Gastrocnemius medialis (tissue), 4 donors: Measurements from ENCODE around the gene WDCP. TPM values are rescaled to one million over a fixed set of nuclear protein-coding genes. Genes with fewer than 3 reads are reported as not detected.

Source experiments
- ATAC-seq, 2 donors: fragments of 150-250 bp; one replicate each; pipeline ENCODE4 v1.9.1; 2016
- DNase-seq, 2 donors: peaks; one replicate each; pipeline ENCODE4 v3.0.0-alpha.2; 2019
- H3K27ac ChIP-seq, 4 donors: fragments of 200-600 bp; sonication (generic); 1 replicate in 1 of 4; 2 replicates in 3 of 4; pipeline ENCODE4 v1.5.1; 2016 to 2018; ENCODE audit warnings: mild to moderate bottlenecking in 2 of 4, moderate library complexity in 1 of 4
- H3K27me3 ChIP-seq, 3 donors: fragments of 200-600 bp; sonication (generic) in 2 of 3; 1 replicate in 1 of 3; 2 replicates in 2 of 3; pipeline versions ENCODE4 v1.5.1 to v1.6.0; 2016 to 2019; ENCODE audit warnings: mild to moderate bottlenecking in 1 of 3, moderate library complexity in 1 of 3
- H3K36me3 ChIP-seq, 2 donors: fragments of 200-600 bp; sonication (generic) in 1 of 2; one replicate each; pipeline ENCODE4 v1.5.1; 2017 to 2018
- H3K4me1 ChIP-seq, 2 donors: fragments of 200-600 bp; sonication (generic) in 1 of 2; one replicate each; pipeline ENCODE4 v1.5.1; 2016 to 2017; ENCODE audit warnings: mild to moderate bottlenecking in 2 of 2
- H3K4me3 ChIP-seq, 4 donors: fragments of 200-600 bp; sonication (generic) in 3 of 4; 1 replicate in 1 of 4; 2 replicates in 3 of 4; pipeline ENCODE4 v1.5.1; 2016 to 2019; ENCODE audit warnings: mild to moderate bottlenecking in 2 of 4
- H3K9me3 ChIP-seq, 3 donors: fragments of 200-600 bp; sonication (generic) in 2 of 3; 1 replicate in 1 of 3; 2 replicates in 2 of 3; pipeline ENCODE4 v1.5.1; 2016 to 2019
- POLR2A ChIP-seq, 2 donors: fragments of 450-650 bp; IDR thresholded peaks; one replicate each; pipeline ENCODE4 v1.6.1; 2017; ENCODE audit warnings: antibody characterized with exemption in 2 of 2, mild to moderate bottlenecking in 2 of 2, moderate library complexity in 2 of 2
- in situ Hi-C, 4 donors: fragments of 200-750 bp; cut with MboI; loops; one replicate each; pipeline versions ENCODE4 v1.15.0 to v1.8.0; 2017; ENCODE audit warnings: low sequenced_read_pairs in 4 of 4
- intact Hi-C: fragments of 100-400 bp; cut with DNase I; formaldehyde crosslinking; loops from one replicate; pipeline ENCODE4 v1.15.1; 2023; ENCODE audit warnings: low total_unique reads
- total RNA-seq, 4 donors: library from RNA; depleted of rRNA; stranded (reverse); fragments of >200 nt; gene quantifications; one replicate each; pipeline versions ENCODE4 v1.1.0 to v1.2.3, GENCODE V29; 2016
- TF ChIP-seq, protein P1 (sequence below), 5 experiments: fragments of 450-650 bp in 3 of 5; fragments of 200-600 bp in 2 of 5; sonication (generic) in 2 of 5; IDR thresholded peaks in 4 of 5; conservative IDR thresholded peaks in 1 of 5; 1 replicate in 4 of 5; 2 replicates in 1 of 5; pipeline ENCODE4 v1.5.1; 2016 to 2019; ENCODE audit warnings: antibody characterized with exemption in 5 of 5, mild to moderate bottlenecking in 3 of 5, moderate library complexity in 3 of 5

Gene WDCP
- total RNA-seq, 4 donors from 2014 or later, result 4.8 to 8.4 (median 8.3) TPM

DNA sequence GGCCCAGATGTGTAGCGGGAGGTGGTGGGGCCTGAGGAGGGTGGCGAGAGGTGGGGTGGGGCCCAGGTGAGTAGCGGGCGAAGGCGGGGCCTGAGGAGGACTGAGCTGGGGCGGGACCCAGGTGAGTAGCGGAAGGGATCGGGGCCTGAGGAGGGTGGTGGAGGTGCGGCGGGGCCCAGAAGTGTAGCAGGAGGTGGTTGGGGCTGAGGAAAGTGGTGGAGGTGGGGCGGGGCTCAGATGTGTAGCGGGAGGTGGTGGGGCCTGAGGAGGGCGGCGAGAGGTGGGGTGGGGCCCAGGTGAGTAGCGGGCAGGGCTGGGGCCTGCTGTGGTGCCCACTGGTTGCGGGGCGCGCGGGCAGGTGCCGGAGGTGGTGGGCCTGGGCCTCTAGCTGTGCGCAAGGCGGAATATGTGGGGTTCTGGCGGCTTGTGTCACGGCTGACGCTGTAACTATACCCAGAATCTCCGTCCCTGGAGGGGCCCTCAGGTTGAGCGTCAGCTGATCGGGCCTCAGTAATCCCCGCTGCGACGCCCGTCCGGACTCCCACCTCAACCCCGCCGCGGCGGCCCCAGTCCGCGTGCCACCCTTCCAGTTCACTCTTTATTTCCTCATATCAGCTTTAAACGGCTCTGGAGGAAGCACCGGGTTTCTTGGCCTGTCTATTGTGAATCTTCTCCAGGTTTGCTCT lies 29.8 kb upstream of the WDCP start:
- in situ Hi-C loops, result loop anchor here in 2 of 4 donors (5.0 to 25.0 kb wide), 3 partner anchors 142 to 240 kb away; partner anchors contain the start of gene ATAD2B (in 1 of the 2)
- no peak for TF ChIP-seq POLR2A (IDR thresholded peaks at IDR 0.05)
- TF ChIP-seq, protein P1, sequence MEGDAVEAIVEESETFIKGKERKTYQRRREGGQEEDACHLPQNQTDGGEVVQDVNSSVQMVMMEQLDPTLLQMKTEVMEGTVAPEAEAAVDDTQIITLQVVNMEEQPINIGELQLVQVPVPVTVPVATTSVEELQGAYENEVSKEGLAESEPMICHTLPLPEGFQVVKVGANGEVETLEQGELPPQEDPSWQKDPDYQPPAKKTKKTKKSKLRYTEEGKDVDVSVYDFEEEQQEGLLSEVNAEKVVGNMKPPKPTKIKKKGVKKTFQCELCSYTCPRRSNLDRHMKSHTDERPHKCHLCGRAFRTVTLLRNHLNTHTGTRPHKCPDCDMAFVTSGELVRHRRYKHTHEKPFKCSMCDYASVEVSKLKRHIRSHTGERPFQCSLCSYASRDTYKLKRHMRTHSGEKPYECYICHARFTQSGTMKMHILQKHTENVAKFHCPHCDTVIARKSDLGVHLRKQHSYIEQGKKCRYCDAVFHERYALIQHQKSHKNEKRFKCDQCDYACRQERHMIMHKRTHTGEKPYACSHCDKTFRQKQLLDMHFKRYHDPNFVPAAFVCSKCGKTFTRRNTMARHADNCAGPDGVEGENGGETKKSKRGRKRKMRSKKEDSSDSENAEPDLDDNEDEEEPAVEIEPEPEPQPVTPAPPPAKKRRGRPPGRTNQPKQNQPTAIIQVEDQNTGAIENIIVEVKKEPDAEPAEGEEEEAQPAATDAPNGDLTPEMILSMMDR (IDR thresholded peaks at IDR 0.05 in 4 of 5, conservative IDR thresholded peaks at IDR 0.05 in 1 of 5), result no peak
- intact Hi-C loops, result loop anchor here (1.0 to 2.0 kb wide), 4 partner anchors 30 to 150 kb away; partner anchors contain the start of genes ATAD2B, FAM228B, PFN4 and UBXN2A
- Histone ChIP-seq H3K4me1 (peaks cover 21 to 22% of the 10 kb centered on the region in 2 donors), H3K27me3 (no peaks in the 10 kb centered on the region), H3K27ac (peak overlapping the region; percentile 84 to 90 (median 87)), H3K36me3 (peaks cover 0 to 15% of the 10 kb centered on the region in 2 donors), H3K9me3 (no peaks in the 10 kb centered on the region), H3K4me3 (peak overlapping the region; percentile 80 to 92 (median 84))
- DNase-seq, result no peak
- peak; percentile 1 to 8 for ATAC-seq

DNA sequence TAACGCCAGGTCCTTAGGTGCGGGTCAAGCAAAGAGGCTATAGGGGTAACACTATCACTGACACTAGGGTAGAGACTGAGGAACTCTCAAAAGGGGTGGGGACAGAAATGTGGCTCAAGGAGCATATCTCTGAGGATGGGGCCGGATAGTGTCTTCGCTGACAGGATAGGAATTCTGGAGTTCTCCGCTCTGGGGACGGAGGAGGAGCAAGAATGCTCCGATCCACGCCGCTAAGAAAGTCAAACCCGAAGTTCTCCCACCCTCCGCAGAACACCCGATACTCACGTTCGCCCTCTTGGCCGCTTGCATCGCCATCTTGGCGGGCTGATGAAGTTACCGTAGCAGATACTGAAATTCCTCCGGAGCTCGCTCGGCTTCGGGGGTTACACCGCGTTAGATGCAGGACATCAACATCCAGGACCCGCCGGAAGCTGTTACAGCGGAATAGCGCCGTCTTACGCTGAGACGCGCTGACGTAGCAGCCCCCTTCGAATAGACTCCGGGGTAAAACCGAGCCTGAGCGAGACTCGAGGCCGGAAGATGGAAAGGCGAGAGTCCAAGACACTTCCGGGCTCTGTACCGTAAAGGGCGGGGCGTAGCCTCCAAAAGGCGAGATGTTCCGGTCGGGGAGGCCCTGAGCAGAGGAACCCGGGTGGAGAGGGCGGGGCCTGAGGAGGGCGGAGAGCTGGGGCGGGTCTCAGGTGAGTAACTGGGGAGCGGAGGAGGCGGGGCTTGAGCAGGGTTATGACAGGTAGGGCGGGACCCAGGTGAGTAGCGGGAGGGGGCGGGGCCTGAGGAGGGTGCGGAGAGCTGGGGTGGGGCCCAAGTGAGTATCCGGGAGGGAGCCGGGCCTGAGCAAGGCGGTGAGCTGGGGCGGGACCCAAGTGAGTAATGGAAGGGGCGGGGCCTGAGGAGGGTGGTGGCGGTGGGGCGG lies 29.0 kb upstream of the WDCP start, which contains the start of gene SF3B6:
SF3B6 (minus strand) TSS at position 412 of the 934 bp plus-strand sequence; CDS start at position 315, 97 bp downstream.
- Histone ChIP-seq H3K27me3 (no peaks in the 10 kb centered on the region), H3K36me3 (peaks cover 0 to 12% of the 10 kb centered on the region in 2 donors), H3K4me3 (peak within 1 kb of the TSS; percentile 80 to 92 (median 84)), H3K9me3 (no peaks in the 10 kb centered on the region), H3K4me1 (peaks cover 21 to 22% of the 10 kb centered on the region in 2 donors), H3K27ac (peak within 1 kb of the TSS; percentile 84 to 90 (median 87))
- intact Hi-C loops, result loop anchor here (1.0 to 2.0 kb wide), 4 partner anchors 29 to 149 kb away; partner anchors contain the start of genes ATAD2B, FAM228B, PFN4 and UBXN2A
- TF ChIP-seq, protein P1 (IDR thresholded peaks at IDR 0.05 in 4 of 5, conservative IDR thresholded peaks at IDR 0.05 in 1 of 5), result no peak
- peak; percentile 51 to 58 for TF ChIP-seq POLR2A (IDR thresholded peaks at IDR 0.05)
- in situ Hi-C loops, result loop anchor here in 2 of 4 donors (5.0 to 25.0 kb wide), 3 partner anchors 141 to 239 kb away; partner anchors contain the start of gene ATAD2B (in 1 of the 2)
- ATAC-seq, result peak; percentile 96 to 97
- DNase-seq, result peak; percentile 96 to 98

DNA sequence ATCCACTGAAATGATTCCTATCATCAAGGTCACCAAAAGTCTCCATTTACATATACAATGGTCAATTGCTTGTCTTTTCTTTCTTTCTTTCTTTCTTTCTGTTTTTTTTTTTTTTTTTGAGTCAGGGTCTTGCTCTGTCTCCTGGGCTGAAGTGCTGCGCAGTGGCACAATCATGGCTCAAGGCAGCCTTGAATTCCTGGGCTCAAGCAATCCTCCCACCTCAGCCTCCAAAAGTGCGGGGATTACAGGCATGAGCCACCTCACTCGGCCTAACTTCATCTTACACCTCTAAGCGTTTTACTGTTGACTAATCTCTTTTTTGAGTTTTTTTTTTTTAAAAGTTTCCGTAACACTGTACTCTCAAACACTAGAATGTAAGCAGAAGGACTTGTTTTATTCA lies 28.1 kb upstream of the WDCP start:
- Histone ChIP-seq H3K27me3 (no peaks in the 10 kb centered on the region), H3K4me1 (peaks cover 21 to 22% of the 10 kb centered on the region in 2 donors), H3K27ac (peak overlapping the region; percentile 84 to 90 (median 87)), H3K9me3 (no peaks in the 10 kb centered on the region), H3K36me3 (peaks cover 0 to 12% of the 10 kb centered on the region in 2 donors), H3K4me3 (peak overlapping the region; percentile 80 to 92 (median 84))
- TF ChIP-seq, protein P1 (IDR thresholded peaks at IDR 0.05 in 4 of 5, conservative IDR thresholded peaks at IDR 0.05 in 1 of 5), result no peak
- TF ChIP-seq POLR2A (IDR thresholded peaks at IDR 0.05), result no peak
- no peak for DNase-seq
- ATAC-seq, result no peak
- intact Hi-C loops (no loop called here), in situ Hi-C loops (loop anchor here in 2 of 4 donors (5.0 to 25.0 kb wide), 3 partner anchors 140 to 238 kb away; partner anchors contain the start of gene ATAD2B (in 1 of the 2))

DNA sequence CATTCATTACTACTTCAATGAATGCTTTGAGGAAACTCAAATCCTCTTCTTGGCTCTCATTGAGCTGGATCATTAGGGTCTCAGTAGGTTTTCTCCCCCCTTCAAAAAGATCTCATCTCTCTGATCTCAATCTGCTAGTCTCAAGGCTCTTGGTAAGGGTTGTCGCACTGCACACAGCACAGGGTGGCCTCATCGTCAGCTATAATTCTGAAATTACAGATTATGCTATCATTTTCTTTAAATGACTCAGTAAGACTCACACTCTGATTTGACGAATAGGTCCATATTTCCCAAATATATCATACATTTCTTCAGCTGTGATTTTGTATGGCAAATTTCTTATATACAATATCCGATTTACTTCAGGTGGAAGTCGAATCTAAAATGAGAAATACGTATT lies 26.6 kb upstream of the WDCP start:
- DNase-seq, result no peak
- H3K9me3 ChIP-seq, result no peaks in the 10 kb centered on the region
- H3K4me3 ChIP-seq, result no peak overlapping the region
- H3K27me3 ChIP-seq, result no peaks in the 10 kb centered on the region
- peaks cover 21 to 22% of the 10 kb centered on the region in 2 donors for H3K4me1 ChIP-seq
- no peak overlapping the region for H3K27ac ChIP-seq
- peaks cover 0 to 16% of the 10 kb centered on the region in 2 donors for H3K36me3 ChIP-seq
- in situ Hi-C loops (loop anchor here in 1 of 4 donors (10.0 kb wide), 1 partner anchor 139 kb away; no protein-coding TSS in a partner anchor), intact Hi-C loops (no loop called here)
- no peak for TF ChIP-seq POLR2A (IDR thresholded peaks at IDR 0.05)
- TF ChIP-seq, protein P1 (IDR thresholded peaks at IDR 0.05 in 4 of 5, conservative IDR thresholded peaks at IDR 0.05 in 1 of 5), result no peak
- no peak for ATAC-seq
